Retinal pigment epithelial cell (primary cell): ENCODE results near the gene PDZRN3.

ENCODE experiments used
- DNase-seq: peaks from one replicate; pipeline ENCODE4 v3.0.0-alpha.2; 2010; ENCODE audit warnings: low read depth
- H3K4me3 ChIP-seq: 2 replicates; pipeline ENCODE4 v1.5.1; 2011; ENCODE audit warnings: mild to moderate bottlenecking, low read length, control low read depth, moderate library complexity
- TF ChIP-seq, protein P1 (sequence below): conservative IDR thresholded peaks from 2 replicates; pipeline ENCODE4 v1.5.1; 2011; ENCODE audit warnings: low read depth, low read length, control low read depth, inconsistent platforms

PDZRN3 gene

DNA sequence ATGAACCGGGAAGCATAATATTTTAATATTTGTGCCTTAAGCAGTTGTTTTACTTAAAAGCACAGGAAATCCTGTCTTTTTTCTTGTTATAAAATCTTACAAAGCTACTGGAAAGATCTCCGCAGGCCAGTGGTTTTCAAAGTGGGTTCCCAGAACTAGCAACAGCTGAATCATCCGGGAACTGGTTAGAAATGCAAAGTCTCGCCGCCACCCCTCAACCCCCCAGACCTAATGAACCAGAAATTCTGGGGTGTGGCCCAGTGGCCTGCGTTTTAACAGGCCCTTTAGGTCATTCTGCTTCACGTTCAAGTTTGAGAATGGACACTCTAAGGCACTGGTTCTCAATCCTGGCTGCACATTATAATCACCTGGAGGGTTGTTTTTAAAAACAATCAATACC lies 74.7 kb downstream of the PDZRN3 start:
- DNase-seq, result no peak
- H3K4me3 ChIP-seq, result no peak overlapping the region
- TF ChIP-seq, protein P1, sequence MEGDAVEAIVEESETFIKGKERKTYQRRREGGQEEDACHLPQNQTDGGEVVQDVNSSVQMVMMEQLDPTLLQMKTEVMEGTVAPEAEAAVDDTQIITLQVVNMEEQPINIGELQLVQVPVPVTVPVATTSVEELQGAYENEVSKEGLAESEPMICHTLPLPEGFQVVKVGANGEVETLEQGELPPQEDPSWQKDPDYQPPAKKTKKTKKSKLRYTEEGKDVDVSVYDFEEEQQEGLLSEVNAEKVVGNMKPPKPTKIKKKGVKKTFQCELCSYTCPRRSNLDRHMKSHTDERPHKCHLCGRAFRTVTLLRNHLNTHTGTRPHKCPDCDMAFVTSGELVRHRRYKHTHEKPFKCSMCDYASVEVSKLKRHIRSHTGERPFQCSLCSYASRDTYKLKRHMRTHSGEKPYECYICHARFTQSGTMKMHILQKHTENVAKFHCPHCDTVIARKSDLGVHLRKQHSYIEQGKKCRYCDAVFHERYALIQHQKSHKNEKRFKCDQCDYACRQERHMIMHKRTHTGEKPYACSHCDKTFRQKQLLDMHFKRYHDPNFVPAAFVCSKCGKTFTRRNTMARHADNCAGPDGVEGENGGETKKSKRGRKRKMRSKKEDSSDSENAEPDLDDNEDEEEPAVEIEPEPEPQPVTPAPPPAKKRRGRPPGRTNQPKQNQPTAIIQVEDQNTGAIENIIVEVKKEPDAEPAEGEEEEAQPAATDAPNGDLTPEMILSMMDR, result no peak

DNA sequence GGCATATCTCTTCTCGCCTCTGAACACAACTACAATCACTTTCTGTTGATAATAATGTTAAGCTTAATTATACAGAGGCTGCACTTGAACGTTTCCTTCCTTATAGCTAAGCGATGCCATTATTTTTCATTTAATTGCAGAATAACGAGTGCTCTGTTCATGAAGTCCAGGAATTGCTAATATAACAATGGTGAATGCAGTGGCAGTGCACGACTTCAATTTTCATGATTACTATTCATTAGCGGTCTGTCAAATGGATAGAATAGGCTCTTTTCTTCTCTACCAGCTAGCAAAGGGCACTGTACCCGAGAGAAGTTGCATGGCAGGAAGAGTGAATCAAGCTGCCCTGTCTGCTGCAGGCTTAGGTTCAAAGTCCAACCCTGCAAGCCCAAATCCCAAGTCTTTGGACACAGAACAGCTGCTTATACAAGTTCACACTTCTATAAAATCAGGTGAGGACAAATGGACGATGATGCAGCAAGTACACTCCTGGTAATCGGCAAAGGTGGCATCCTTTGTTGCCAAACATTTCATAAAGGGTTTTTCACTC lies 75.6 kb downstream of the PDZRN3 start:
- no peak for DNase-seq
- TF ChIP-seq, protein P1, result no peak
- no peak overlapping the region for H3K4me3 ChIP-seq

DNA sequence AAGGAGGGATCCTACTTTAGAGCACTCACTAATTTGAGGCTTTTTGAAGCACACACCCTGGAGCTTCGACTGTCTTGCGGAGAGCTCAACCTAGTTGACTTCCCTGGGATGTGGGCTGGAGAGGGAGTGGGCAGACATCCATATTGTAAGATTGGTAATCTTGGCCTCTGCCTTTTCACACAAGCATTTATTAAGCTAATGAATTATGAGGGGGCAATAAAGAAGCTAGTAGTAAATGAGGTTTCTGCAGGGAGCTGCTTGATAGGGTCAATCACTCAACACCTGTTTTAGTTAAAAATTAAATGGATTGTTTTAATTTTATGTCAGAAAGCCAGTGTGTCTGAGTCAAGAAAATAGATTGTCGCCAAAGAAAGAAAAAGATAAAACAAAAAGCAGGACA lies 76.3 kb downstream of the PDZRN3 start:
- TF ChIP-seq, protein P1, result no peak
- no peak overlapping the region for H3K4me3 ChIP-seq
- DNase-seq, result no peak

DNA sequence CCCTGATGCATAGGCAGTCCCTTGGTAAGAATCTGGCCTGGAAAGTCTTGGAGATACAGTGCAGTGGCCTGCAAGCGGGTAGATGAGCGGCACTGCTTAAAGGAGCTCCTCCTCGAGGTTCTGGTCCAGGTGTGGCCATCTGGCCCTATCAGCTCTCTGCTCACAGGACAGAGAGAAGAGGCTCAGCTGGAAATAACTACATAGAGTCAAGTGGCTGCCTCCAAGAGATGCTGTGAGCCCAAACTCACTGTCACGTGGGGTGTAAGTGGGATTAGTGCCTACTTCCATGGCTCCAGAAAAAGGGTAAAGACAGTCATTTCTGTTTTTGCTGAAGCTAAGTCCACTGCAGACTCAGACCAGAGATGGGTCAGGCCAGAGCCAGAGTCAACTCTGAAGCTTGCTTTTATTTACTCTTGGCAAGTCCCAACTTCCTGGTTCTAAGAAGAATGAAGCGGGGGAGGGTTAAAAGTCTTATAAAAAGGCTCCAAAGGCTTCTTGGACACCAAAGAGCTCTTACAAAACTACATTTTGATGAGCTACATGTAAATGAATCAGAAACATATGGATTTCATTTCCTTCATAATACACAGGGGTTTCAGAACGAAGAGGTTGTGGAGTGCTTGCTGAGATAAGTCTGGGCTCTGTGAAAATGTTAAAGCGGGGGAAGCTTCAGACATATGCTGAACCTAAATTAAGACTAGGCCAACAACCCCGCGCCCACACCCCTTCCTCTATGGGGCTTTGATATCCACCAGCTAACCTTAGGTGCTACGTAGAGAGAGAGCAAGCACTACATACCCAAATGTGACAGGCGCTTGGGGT lies 77.1 kb downstream of the PDZRN3 start:
- DNase-seq, result no peak
- no peak overlapping the region for H3K4me3 ChIP-seq
- TF ChIP-seq, protein P1, result no peak

DNA sequence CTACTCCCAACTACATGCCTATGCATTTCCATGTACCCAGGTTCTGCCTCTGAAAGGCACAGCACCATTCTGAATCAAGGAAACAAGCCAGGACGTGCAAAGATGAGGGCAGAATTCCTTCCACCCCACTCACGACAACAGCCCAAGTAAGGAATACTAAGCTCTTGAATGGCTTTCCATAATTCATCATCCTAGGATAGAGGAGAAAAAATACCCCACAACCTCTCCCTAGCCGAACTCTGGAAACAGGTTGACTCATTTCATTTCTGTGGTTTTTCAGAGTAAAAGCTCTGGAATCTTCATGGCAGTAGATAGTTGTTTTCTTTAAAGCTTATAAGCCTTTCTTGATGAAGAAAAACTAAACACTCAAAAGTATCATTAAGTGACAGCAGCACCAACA lies 77.8 kb downstream of the PDZRN3 start:
- H3K4me3 ChIP-seq, result no peak overlapping the region
- TF ChIP-seq, protein P1, result no peak
- no peak for DNase-seq

DNA sequence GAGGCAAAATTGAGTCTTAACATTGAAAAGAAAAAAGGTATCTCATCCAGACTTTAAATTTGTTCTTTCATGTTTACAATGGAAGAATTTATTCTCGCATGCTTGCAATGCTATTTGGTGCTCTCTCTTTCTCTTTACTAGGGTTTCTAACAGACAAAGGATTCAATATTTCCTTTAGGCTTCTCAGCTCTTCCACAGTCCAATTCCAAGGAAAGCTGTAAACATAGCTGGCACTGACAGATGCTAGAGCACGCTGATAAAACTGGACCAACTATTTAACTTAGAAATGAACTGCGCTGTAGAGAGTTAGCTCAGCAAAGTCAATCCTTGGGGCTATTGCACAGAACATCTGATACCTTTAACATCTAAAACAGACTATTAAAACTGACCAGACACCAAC lies 81.3 kb downstream of the PDZRN3 start:
- no peak for DNase-seq
- TF ChIP-seq, protein P1, result no peak
- H3K4me3 ChIP-seq, result no peak overlapping the region

DNA sequence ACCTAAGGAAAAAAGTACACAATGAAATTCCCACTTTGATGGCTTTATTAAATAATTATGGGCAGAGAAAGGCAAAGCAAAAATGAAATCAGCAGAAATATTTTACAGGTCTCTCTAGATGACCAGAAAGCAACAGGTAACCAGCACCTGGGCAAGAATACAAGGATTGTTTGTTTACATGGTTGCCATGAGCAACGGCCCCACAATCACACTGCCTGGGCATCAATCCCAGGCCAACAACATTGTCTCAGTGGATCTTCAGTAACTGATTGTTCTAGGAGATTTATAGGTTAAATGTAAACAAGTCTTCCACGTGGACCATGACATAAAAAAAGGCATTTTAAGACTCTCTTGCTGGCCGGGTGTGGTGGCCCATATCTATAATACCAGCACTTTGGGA lies 82.6 kb downstream of the PDZRN3 start:
- TF ChIP-seq, protein P1, result no peak
- no peak overlapping the region for H3K4me3 ChIP-seq
- DNase-seq, result no peak
